ENCODE results near the gene SH3RF3. TPM values are rescaled to one million over a fixed set of nuclear protein-coding genes. Genes with fewer than 3 reads are reported as not detected.

The SH3RF3 gene
- total RNA-seq, 1 experiment from 2014 or later = 0.32 TPM

DNA sequence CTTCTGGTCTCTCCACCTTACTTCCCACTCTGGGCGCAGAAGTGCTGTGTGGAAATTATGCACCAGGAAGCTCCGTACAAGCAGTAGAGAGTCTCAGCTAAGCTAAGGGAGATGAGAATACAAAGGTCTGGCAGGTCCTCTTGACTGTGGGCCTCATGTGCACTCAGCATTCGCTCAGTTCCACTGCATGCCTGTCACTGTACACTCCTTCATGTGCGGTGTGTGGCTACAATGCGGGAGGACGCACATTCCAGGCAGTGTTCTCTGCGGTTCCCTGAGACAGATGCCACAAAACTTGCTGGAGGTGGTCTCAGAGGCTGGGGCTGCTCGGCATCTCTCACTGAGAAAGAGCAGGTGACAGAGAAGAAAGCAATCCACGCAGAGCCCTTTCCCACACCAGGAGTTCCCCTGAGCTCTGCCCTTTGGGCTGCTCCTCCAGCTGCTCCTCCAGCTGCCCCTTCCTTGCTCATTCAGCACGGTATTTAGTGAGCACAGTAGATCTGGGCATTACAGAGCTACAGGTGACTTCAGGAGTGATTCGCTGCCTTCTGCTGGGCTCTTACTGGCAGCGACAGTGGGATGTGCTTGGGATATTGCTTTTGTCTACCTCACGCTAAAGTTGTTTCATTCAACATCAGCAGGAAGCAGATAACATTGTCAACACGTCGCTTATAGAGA lies 176.6 kb downstream of the SH3RF3 start:
- no peak for DNase-seq (ENCODE audit: low read depth, low spot score)
- in situ Hi-C loops (cut with HindIII; ENCODE audit: low pct_unique_long_range_greater_than_20kb, low sequenced_read_pairs) = no loop called here

DNA sequence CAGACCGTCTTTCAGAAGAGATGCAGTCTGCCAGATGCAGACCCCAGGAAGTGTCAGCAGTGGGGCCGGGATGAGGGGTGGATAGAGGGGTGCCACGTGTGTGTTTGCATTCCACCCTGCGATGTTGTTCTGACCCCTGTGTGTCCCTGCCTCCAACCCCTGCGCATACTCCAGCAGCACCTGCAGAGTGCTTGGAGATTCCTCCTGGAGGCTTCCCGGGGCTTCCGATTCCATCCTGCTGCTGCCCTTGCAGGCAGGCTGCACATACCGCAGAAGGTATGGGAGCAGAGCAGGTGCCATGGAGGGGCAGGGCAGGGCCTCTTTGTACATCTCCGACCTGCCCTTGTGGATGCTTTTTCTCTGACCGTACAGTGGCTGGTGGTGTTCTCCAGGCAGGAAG lies 177.2 kb downstream of the SH3RF3 start:
- in situ Hi-C loops (cut with HindIII; ENCODE audit: low pct_unique_long_range_greater_than_20kb, low sequenced_read_pairs) = no loop called here
- DNase-seq (ENCODE audit: low read depth, low spot score) = no peak

DNA sequence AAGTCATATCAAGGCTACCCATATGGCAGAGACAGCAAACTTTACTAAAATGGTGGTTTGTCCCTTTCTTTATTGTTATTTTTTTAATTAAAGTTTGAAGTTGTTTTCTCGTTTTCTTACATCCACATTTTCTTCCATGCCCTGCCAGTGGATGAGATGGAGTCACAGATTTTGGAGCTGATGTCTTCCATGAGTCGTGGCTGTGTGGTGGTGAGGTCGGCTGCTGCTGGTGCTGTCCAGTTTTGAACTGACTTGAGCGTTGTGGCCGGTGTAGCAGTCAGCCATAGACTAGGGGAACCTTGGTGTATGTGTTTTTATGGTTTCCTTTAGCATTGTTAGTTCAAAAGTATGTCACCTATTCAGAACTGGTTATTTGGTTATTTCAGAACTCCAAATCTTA lies 182.8 kb downstream of the SH3RF3 start:
- in situ Hi-C loops (cut with HindIII; ENCODE audit: low pct_unique_long_range_greater_than_20kb, low sequenced_read_pairs) = no loop called here
- no peak for DNase-seq (ENCODE audit: low read depth, low spot score)

DNA sequence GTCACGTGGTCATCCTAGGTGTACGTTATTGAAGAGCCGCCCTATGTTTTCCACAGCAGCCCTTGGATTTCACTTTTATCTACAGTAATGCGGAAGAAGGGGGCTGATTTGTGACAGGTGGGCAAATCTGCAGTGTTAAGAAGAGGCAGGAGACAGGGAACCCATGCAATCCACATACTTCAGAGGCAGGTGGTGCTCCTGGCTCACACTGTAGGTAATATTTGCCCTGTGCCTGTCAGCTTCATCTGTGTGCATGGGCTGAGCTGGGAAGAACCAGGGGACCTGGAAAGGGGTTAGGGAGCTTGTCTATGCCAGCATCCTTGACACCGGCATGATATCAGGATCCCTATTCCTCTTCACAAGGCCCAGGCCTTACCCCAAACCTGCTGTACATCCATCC lies 183.9 kb downstream of the SH3RF3 start:
- DNase-seq (ENCODE audit: low read depth, low spot score) = no peak
- in situ Hi-C loops (cut with HindIII; ENCODE audit: low pct_unique_long_range_greater_than_20kb, low sequenced_read_pairs) = no loop called here

DNA sequence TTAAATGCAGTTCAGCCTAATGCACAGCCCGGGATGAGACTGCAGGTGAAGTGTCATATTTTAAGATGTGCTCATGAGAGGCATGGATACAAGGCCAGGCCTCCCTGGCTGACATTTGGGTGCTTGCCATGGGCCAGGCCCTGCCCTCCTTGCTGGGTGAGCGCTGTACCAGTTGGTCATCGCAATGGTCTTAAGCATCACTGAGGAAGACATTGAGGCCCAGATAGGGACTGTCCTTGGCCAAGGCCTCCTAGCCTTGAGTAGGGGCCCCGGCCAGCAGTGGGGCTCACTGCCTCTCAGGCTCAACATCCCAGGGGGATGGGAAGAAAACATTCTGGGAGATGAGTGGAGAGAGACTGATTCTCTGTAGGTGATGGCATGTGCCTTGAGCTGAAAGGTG lies 184.3 kb downstream of the SH3RF3 start:
- in situ Hi-C loops (cut with HindIII; ENCODE audit: low pct_unique_long_range_greater_than_20kb, low sequenced_read_pairs) = no loop called here
- no peak for DNase-seq (ENCODE audit: low read depth, low spot score)

- in situ Hi-C loops (cut with HindIII; ENCODE audit: low pct_unique_long_range_greater_than_20kb, low sequenced_read_pairs) = no loop called here
These were observed 187.1 kb downstream of the SH3RF3 start for GRCh38 chr2:109316091-109316490.

GRCh38 chr2:109317471-109318095 lies 188.6 kb downstream of the SH3RF3 start:
- no peak for DNase-seq (ENCODE audit: low read depth, low spot score)
- in situ Hi-C loops (cut with HindIII; ENCODE audit: low pct_unique_long_range_greater_than_20kb, low sequenced_read_pairs) = no loop called here

More at GRCh38 chr2:109316091-109316490, 187.1 kb downstream of the SH3RF3 start:
- no peak for DNase-seq (ENCODE audit: low read depth, low spot score)

DNA sequence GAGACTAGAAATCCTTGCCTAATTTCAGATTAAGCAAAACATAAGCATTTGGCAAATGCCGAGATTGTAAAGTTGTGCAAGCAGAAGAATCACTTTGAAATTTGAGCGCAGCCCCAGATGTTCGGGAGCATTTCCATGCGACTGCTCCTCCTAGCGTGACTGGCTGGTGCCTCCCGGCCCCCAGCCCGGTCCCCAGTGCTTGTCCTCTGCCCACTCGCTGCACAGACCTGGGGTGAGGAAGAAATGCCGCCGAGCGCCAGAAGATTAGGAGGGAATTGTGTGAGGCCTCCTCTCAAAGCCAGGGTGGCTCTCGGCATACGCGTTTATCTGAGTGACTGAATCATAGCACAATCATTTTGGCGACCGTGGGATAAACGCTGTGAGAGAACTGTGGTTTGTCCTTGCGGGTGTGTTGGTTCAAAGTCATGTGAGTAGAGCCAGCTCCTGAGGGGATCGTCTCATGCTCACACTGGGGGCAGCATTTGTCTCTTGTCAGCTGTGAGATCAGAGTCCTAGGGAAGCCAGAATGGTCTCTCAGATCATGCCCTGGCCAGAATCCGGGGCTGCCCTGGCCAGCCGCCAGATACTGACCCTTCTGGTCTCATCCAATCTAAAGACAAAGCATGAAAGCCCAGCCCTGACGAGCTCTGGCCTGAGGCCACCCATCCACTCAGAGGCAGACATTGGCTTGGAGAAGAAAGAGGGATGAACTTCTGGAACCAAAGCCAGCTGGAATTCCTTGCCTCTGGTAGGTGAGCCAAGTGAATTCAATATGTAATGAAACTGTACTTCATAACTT lies 189.3 kb downstream of the SH3RF3 start:
- in situ Hi-C loops (cut with HindIII; ENCODE audit: low pct_unique_long_range_greater_than_20kb, low sequenced_read_pairs) = no loop called here
- no peak for DNase-seq (ENCODE audit: low read depth, low spot score)

DNA sequence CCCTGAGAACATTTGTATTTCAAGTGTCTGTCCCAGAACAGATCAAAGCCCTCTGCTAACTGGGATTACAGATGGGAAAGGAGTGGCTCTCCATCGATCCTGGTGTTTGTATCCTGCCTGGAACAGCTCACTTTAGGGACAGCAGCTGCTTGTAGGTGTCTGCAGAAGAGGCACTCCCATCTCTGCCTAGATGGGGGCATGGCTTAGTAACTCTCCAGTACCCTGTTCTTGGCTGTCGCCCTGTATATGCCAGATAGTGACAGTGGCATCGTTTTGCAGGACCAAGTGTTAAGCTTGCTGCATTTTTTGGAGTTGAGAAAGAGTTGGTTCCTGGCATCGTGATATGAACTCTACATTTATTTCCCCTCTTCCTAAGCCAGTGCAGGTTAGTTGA lies 189.9 kb downstream of the SH3RF3 start:
- in situ Hi-C loops (cut with HindIII; ENCODE audit: low pct_unique_long_range_greater_than_20kb, low sequenced_read_pairs) = no loop called here
- DNase-seq (ENCODE audit: low read depth, low spot score) = no peak

DNA sequence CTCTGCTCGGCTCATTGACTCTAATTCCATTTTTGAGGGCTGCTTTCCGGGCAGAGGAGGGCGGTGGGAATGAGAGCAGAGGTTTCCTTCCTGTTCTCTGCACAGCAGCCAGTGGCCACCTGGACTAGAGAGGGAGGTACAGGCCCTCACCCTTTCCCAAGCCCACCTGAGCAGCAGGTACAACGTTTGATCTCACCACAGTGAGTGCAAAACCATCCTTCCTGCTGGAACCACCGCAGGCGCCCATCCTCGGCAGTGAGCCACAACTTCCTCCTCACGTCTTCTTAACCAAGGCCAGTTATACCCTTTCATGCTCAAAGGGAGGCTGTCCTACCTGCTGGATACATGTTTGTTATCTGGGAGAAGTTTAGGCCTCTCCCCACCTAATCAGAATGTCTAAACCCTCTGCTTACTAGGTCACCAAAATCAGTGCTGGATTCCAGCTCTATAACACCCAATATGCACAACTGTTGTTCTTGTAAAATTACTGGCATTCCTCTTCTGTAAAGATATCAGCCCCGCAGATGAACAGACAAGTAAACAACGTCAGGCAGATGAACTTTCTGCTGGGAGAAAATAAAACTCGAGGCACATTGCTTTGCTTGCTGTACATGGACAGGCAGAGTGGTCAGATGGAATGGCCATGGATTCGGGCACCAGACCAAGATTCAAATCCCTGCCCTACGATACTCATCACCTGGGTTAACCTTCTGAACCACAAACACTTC lies 191.4 kb downstream of the SH3RF3 start:
- DNase-seq (ENCODE audit: low read depth, low spot score) = no peak
- in situ Hi-C loops (cut with HindIII; ENCODE audit: low pct_unique_long_range_greater_than_20kb, low sequenced_read_pairs) = no loop called here

DNA sequence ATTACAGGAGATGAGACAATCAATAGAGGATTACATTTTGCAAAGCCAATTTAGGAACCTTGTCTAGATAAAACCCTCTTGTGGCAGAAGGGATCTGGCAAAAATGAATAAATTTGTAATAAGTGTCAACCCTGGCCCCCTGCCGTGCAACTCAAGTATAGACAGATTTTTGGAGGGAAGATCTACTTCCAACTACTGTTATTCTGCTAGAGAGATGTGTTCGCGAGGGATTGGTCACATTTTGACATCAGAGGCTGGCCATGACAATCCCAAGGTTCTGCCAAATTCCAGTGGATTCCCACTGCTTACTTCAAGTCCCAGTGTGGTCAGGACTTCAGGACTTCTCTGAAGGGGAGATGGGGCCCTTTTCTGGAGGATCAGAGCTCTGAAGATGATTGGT lies 192.6 kb downstream of the SH3RF3 start:
- in situ Hi-C loops (cut with HindIII; ENCODE audit: low pct_unique_long_range_greater_than_20kb, low sequenced_read_pairs) = no loop called here
- DNase-seq (ENCODE audit: low read depth, low spot score) = no peak

GRCh38 chr2:109322111-109322510 lies 193.1 kb downstream of the SH3RF3 start:
- in situ Hi-C loops (cut with HindIII; ENCODE audit: low pct_unique_long_range_greater_than_20kb, low sequenced_read_pairs) = no loop called here
- no peak for DNase-seq (ENCODE audit: low read depth, low spot score)

DNA sequence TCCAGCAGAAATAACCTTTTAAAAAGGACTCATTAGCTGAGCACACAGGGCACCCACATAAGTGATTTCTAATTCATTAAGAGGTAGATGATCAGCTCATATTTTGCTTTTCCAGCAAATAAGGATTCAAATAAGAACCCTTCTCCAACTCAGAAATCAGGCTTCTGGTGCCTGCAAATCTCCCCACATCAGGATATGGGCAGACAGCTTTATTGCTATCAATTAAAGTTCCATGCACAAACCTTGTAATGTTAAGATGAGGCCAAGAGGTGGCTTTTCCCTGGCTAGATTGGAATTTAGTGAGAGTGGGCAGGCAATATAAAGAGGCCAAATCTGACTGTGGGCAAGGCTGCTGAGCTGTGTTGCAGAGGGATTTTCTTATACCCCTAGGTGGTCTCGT lies 193.6 kb downstream of the SH3RF3 start:
- in situ Hi-C loops (cut with HindIII; ENCODE audit: low pct_unique_long_range_greater_than_20kb, low sequenced_read_pairs) = no loop called here
- DNase-seq (ENCODE audit: low read depth, low spot score) = no peak

DNA sequence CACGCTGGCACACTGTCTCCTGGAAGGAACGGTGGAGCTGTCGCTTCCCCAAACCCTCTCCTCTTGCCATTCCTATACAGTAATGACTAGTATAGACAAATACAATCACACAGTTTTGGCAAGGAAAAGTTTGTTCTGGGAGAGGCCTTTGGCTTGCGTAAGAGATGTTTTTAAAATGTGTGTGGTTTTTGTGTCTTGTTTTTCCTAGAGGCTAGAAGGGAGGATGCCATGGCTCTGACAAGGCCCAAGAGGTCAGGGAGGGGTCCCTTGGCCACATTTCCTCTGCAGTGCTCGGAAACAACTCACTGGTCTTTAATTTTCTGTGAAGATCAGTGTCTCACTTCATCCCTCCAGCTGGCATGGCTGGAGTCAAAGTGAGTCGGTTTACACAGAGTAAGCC lies 195.9 kb downstream of the SH3RF3 start:
- in situ Hi-C loops (cut with HindIII; ENCODE audit: low pct_unique_long_range_greater_than_20kb, low sequenced_read_pairs) = no loop called here
- DNase-seq (ENCODE audit: low read depth, low spot score) = no peak

DNA sequence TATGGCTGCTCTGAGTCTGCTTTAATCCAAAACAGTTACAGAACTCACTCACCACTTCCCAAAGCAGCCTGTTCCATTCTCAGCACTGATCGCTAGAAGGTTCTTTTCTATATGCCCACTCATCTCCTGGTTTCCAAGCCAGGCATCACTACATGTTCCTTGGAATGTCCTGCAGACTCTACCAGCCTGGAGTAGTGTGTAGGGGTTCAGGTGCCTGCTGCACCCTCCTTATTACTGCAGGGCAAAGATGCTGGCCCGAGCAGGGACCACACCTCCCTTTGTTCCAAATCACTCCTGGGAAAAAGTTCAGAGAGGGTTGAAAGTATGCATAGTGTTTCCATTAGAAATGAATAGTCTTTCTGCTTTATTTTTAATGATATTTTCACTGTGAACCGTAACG lies 196.6 kb downstream of the SH3RF3 start:
- DNase-seq (ENCODE audit: low read depth, low spot score) = no peak
- in situ Hi-C loops (cut with HindIII; ENCODE audit: low pct_unique_long_range_greater_than_20kb, low sequenced_read_pairs) = no loop called here

- in situ Hi-C loops (cut with HindIII; ENCODE audit: low pct_unique_long_range_greater_than_20kb, low sequenced_read_pairs) = no loop called here
- DNase-seq (ENCODE audit: low read depth, low spot score) = no peak
These were observed 197.3 kb downstream of the SH3RF3 start for GRCh38 chr2:109326306-109326705.

- in situ Hi-C loops (cut with HindIII; ENCODE audit: low pct_unique_long_range_greater_than_20kb, low sequenced_read_pairs) = no loop called here
- DNase-seq (ENCODE audit: low read depth, low spot score) = no peak
These were observed 201.1 kb downstream of the SH3RF3 start for GRCh38 chr2:109330056-109330455.

DNA sequence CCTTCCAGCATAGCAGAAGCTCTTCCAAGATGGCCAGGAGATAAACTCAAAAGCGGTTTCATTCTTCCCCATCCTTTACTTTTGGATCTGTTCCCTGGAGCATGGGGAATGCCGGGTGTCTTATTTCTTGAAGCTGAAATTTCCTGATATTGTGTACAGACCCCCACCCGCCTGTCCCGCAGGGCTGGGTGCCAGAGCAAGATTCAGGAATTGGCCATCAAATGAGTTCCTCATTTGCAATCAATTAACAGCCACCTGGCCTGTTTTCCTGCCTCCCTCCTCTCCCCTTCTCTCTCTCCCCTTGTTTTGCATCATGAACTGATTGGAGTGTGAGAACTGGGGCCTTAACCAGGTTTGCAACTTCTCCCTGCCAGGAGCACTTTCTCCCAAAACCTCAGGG lies 202.1 kb downstream of the SH3RF3 start:
- in situ Hi-C loops (cut with HindIII; ENCODE audit: low pct_unique_long_range_greater_than_20kb, low sequenced_read_pairs) = no loop called here
- DNase-seq (ENCODE audit: low read depth, low spot score) = no peak

All from SK-MEL-5 (cell line).